OCI-LY7 (cell line): Measurements from ENCODE around the gene ZHX3. TPM values are rescaled to one million over a fixed set of nuclear protein-coding genes. Genes with fewer than 3 reads are reported as not detected.

Experiments
- BruUV-seq: library from RNA; stranded (reverse); fragments of 400-500 nt; replicated peaks from 2 replicates; lab custom pipeline; 2021; lab: Mats Ljungman, UMichigan
- CTCF ChIA-PET: fragments of 300-600 bp; sonication (Branson Sonifier 250); formaldehyde crosslinking; loops from one replicate; lab custom pipeline; 2022; ENCODE audit warnings: antibody characterized with exemption; ENCODE audit not compliant: unreplicated experiment; lab: Charles Lee
- POLR2A ChIA-PET: fragments of 300-600 bp; sonication (Branson Sonifier 250); formaldehyde crosslinking; loops from one replicate; lab custom pipeline; 2022; ENCODE audit warnings: antibody characterized with exemption; lab: Charles Lee
- DNase-seq: peaks from one replicate; pipeline ENCODE4 v3.0.0-alpha.2; 2015; ENCODE audit warnings: low spot score
- H2AFZ ChIP-seq: fragments of 200-600 bp; sonication (generic), shearing (Covaris generic); 2 replicates; pipeline ENCODE4 v1.6.1; 2014; ENCODE audit warnings: mild to moderate bottlenecking, antibody characterized with exemption, low read length, moderate library complexity
- H3K27ac ChIP-seq: fragments of 200-600 bp; sonication (generic); 2 replicates; pipeline ENCODE4 v1.5.1; 2014; ENCODE audit warnings: mixed run types, low read depth, mild to moderate bottlenecking, moderate library complexity, low read length, inconsistent platforms; ENCODE audit not compliant: poor library complexity, severe bottlenecking
- H3K36me3 ChIP-seq: fragments of 200-600 bp; sonication (generic); 2 replicates; pipeline ENCODE4 v1.6.1; 2014; ENCODE audit warnings: mild to moderate bottlenecking, antibody characterized with exemption, low read length, moderate library complexity, mixed read lengths; ENCODE audit not compliant: insufficient read depth
- H3K4me1 ChIP-seq: fragments of 200-600 bp; sonication (generic); 2 replicates; pipeline ENCODE4 v1.5.1; 2014; ENCODE audit warnings: mild to moderate bottlenecking, low read length; ENCODE audit not compliant: insufficient read depth, poor library complexity, severe bottlenecking
- H3K4me2 ChIP-seq: fragments of 200-600 bp; sonication (generic); 2 replicates; pipeline ENCODE4 v1.6.1; 2014; ENCODE audit warnings: mild to moderate bottlenecking, low read length
- H3K4me3 ChIP-seq: fragments of 200-600 bp; sonication (generic); 2 replicates; pipeline ENCODE4 v1.5.1; 2014; ENCODE audit warnings: mild to moderate bottlenecking, low read depth, low read length; ENCODE audit not compliant: poor library complexity, severe bottlenecking
- H3K79me2 ChIP-seq: fragments of 200-600 bp; sonication (generic); 2 replicates; pipeline ENCODE4 v1.6.1; 2016; ENCODE audit warnings: low read depth, mild to moderate bottlenecking, low read length, moderate library complexity, mixed read lengths; ENCODE audit not compliant: insufficient read depth
- H3K9me2 ChIP-seq: fragments of 200-600 bp; sonication (generic); 2 replicates; pipeline ENCODE4 v1.6.1; 2016; ENCODE audit warnings: mild to moderate bottlenecking, low read length, mixed read lengths; ENCODE audit not compliant: insufficient read depth
- H3K9me3 ChIP-seq: fragments of 200-600 bp; sonication (generic); 2 replicates; pipeline ENCODE4 v1.6.1; 2014; ENCODE audit warnings: mild to moderate bottlenecking, mixed run types, low read length, mixed read lengths
- H4K20me1 ChIP-seq: fragments of 200-600 bp; sonication (generic); 2 replicates; pipeline ENCODE4 v1.6.1; 2014; ENCODE audit warnings: mild to moderate bottlenecking, antibody characterized with exemption, low read length, moderate library complexity, mixed read lengths; ENCODE audit not compliant: insufficient read depth
- EZH2phosphoT487 ChIP-seq: fragments of 200-600 bp; sonication (generic); IDR thresholded peaks from 2 replicates; pipeline ENCODE4 v1.6.1; 2018; ENCODE audit warnings: low read depth, borderline replicate concordance, mild to moderate bottlenecking, mixed run types, antibody characterized with exemption, low read length, moderate library complexity, mixed read lengths
- intact Hi-C: fragments of 100-400 bp; cut with micrococcal nuclease; formaldehyde crosslinking; loops from one replicate; pipeline ENCODE4 v1.10.0; 2022; ENCODE audit not compliant: unreplicated experiment
- total RNA-seq, 2 experiments: library from RNA; depleted of rRNA in 1 of 2; stranded (reverse); fragments of >200 nt in 1 of 2; shearing (Covaris generic) in 1 of 2; gene quantifications; 2 replicates each; pipeline ENCODE4 v1.2.3, GENCODE V29; 2014 to 2022
- TF ChIP-seq, protein P1 (sequence below): fragments of 200-600 bp; sonication (generic); conservative IDR thresholded peaks from 2 replicates; pipeline ENCODE4 v1.5.1; 2014; ENCODE audit warnings: mild to moderate bottlenecking, antibody characterized with exemption, low read length, moderate library complexity, mixed read lengths

The ZHX3 gene
- total RNA-seq, 2 experiments from 2014 or later = 5.8 to 16.9 TPM

DNA sequence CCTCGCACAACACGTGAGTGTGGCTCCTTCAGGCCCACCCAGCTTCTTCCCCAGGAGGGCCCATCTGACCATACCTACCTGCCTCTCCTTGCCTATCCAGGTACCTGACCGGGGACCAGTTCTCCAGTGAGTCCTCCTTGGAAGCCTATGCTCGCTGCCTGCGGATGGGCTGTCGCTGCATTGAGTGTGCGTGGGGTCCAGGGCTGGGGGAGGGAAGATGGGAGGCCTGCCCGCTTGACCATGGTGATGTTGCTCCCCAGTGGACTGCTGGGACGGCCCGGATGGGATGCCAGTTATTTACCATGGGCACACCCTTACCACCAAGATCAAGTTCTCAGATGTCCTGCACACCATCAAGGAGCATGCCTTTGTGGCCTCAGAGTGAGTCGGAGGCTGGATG is 153.7 kb downstream of the ZHX3 start:
- H4K20me1 ChIP-seq = no peaks in the 10 kb centered on the region
- no peaks in the 10 kb centered on the region for H3K9me3 ChIP-seq
- no peak overlapping the region for H3K4me2 ChIP-seq
- BruUV-seq = no TSS peak
- intact Hi-C loops = no loop called here
- no peak overlapping the region for H3K27ac ChIP-seq
- POLR2A ChIA-PET = no interaction called here
- CTCF ChIA-PET = no interaction called here
- peaks cover 5% of the 10 kb centered on the region for H3K79me2 ChIP-seq
- no peaks in the 10 kb centered on the region for H3K9me2 ChIP-seq
- no peaks in the 10 kb centered on the region for H3K4me1 ChIP-seq
- H3K4me3 ChIP-seq = no peak overlapping the region
- TF ChIP-seq EZH2phosphoT487 = no peak
- TF ChIP-seq, protein P1, sequence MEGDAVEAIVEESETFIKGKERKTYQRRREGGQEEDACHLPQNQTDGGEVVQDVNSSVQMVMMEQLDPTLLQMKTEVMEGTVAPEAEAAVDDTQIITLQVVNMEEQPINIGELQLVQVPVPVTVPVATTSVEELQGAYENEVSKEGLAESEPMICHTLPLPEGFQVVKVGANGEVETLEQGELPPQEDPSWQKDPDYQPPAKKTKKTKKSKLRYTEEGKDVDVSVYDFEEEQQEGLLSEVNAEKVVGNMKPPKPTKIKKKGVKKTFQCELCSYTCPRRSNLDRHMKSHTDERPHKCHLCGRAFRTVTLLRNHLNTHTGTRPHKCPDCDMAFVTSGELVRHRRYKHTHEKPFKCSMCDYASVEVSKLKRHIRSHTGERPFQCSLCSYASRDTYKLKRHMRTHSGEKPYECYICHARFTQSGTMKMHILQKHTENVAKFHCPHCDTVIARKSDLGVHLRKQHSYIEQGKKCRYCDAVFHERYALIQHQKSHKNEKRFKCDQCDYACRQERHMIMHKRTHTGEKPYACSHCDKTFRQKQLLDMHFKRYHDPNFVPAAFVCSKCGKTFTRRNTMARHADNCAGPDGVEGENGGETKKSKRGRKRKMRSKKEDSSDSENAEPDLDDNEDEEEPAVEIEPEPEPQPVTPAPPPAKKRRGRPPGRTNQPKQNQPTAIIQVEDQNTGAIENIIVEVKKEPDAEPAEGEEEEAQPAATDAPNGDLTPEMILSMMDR = no peak
- H2AFZ ChIP-seq = no peak overlapping the region
- no peak for DNase-seq
- H3K36me3 ChIP-seq = peaks cover 91% of the 10 kb centered on the region

DNA sequence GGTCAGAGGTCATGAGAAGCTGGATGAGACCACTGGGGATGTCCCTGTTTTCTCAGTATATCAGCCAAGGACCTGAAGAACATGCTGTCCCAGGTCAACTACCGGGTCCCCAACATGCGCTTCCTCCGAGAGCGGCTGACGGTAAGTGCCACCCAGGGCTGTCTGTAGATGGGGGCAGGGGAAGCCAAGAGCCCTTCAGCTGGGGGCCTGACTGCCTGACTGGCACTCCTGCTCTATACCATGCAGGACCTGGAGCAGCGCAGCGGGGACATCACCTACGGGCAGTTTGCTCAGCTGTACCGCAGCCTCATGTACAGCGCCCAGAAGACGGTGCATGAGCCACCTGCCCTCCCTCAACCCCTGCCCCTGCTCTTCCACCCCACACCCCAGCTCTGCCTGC is 155.1 kb downstream of the ZHX3 start:
- no TSS peak for BruUV-seq
- intact Hi-C loops = no loop called here
- peaks cover 11% of the 10 kb centered on the region for H3K4me1 ChIP-seq
- peaks cover 19% of the 10 kb centered on the region for H3K79me2 ChIP-seq
- no peak overlapping the region for H3K4me2 ChIP-seq
- H3K27ac ChIP-seq = no peak overlapping the region
- peaks cover 77% of the 10 kb centered on the region for H3K36me3 ChIP-seq
- ChIA-PET CTCF (no interaction called here), POLR2A (interaction anchor here (0.7 kb wide), 1 partner anchor 63 kb away, joined by 3 read pairs; no protein-coding TSS in a partner anchor)
- H4K20me1 ChIP-seq = no peaks in the 10 kb centered on the region
- no peak overlapping the region for H2AFZ ChIP-seq
- no peak overlapping the region for H3K4me3 ChIP-seq
- H3K9me2 ChIP-seq = no peaks in the 10 kb centered on the region
- DNase-seq = no peak
- no peaks in the 10 kb centered on the region for H3K9me3 ChIP-seq
- TF ChIP-seq, protein P1 = no peak
- no peak for TF ChIP-seq EZH2phosphoT487

DNA sequence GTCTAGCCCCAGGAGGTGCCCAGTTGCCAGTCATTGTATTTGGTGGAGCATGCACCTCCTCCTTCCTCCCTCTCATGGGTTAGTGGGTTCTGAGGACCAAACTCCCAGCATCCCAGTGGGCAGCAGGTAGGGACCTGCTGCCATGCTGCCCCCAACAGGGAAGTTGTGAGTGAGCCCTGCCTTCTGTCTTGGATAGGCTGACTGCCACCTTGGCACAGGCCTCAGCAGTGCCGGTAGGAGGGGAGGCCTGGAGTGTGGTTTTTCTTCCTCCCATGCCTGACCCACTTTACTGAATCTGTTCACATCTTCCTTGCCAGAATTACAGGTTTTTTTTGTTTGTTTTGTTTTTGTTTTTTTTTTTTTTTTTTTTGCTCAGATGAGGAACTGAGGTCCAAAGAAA is 155.6 kb downstream of the ZHX3 start:
- no peak for DNase-seq
- no peaks in the 10 kb centered on the region for H4K20me1 ChIP-seq
- ChIA-PET POLR2A (interaction anchor here (0.7 kb wide), 1 partner anchor 63 kb away, joined by 3 read pairs; no protein-coding TSS in a partner anchor), CTCF (no interaction called here)
- H3K4me3 ChIP-seq = no peak overlapping the region
- TF ChIP-seq, protein P1 = no peak
- TF ChIP-seq EZH2phosphoT487 = no peak
- no peaks in the 10 kb centered on the region for H3K9me3 ChIP-seq
- H3K36me3 ChIP-seq = peaks cover 72% of the 10 kb centered on the region
- H3K4me1 ChIP-seq = peaks cover 16% of the 10 kb centered on the region
- H3K27ac ChIP-seq = no peak overlapping the region
- H3K4me2 ChIP-seq = no peak overlapping the region
- peaks cover 21% of the 10 kb centered on the region for H3K79me2 ChIP-seq
- no TSS peak for BruUV-seq
- no peaks in the 10 kb centered on the region for H3K9me2 ChIP-seq
- no peak overlapping the region for H2AFZ ChIP-seq
- intact Hi-C loops = no loop called here
